AG04449 (cell line): ENCODE results near the gene IMMP2L.

ENCODE experiments used
- CTCF ChIA-PET: fragments of 350-600 bp; formaldehyde crosslinking; extraction: SDS; loops from one replicate; lab custom pipeline; 2021; ENCODE audit warnings: antibody characterized with exemption; lab: Yijun Ruan, JAX
- POLR2A ChIA-PET: fragments of 400-600, 350-600 bp; formaldehyde crosslinking; extraction: SDS; loops from one replicate; lab custom pipeline; 2020; ENCODE audit warnings: antibody characterized with exemption, inconsistent platforms; lab: Yijun Ruan, JAX
- DNase-seq: peaks from one replicate; pipeline ENCODE4 v3.0.0-alpha.2; 2010; ENCODE audit warnings: low read depth, low spot score
- H3K4me3 ChIP-seq: 2 replicates; pipeline ENCODE4 v1.5.1; 2011; ENCODE audit warnings: low read depth, mild to moderate bottlenecking, control low read depth, low read length
- CTCF ChIP-seq: IDR thresholded peaks from one replicate; pipeline ENCODE4 v1.5.1; 2011; ENCODE audit warnings: mild to moderate bottlenecking, moderate library complexity, low read length, control low read depth, inconsistent platforms; ENCODE audit not compliant: insufficient read depth; ENCODE audit errors: missing control alignments

IMMP2L gene

DNA sequence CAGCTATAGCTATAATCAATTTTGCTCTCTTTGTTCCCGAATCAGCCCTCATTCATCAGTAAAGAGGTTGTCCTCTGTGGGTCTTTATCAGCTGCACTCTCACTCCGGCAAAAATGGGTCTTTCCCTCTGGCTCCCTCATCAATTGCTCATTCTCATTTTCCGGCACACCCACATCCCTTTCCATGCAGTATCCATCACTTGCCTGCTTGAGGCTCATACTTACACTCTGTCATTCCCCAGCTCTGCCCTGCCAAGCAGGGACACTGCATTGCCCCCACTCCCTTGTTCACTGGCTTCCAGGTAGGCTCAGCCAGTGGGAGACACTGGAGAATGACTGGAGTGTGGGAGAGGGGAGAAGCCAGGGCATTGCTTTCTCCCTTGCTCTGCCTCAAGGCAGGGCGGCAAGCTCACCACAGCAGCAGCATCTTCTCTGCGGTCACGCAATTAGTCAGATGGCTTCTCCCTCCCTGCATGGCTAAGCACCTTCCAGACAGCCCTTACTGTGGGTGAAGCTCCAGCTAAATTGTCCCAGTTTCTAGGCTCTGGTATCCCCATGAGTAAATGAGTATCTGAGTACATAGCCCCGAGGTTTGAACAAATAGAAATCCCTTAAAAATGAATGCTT lies 942.1 kb downstream of the IMMP2L start:
- POLR2A ChIA-PET, result no interaction called here
- no peak for TF ChIP-seq CTCF
- no peak overlapping the region for H3K4me3 ChIP-seq
- no peak for DNase-seq
- CTCF ChIA-PET, result no interaction called here
